A549 (cell line): ENCODE measurements around the gene KNDC1.

Experiments
- HDAC2 ChIP-seq: fragments of 200-600 bp; sonication (generic); IDR thresholded peaks from 2 replicates; pipeline ENCODE4 v1.6.1; 2016
- RFX5 ChIP-seq: fragments of 450-650 bp; IDR thresholded peaks from 2 replicates; pipeline ENCODE4 v1.7.1; 2014; ENCODE audit warnings: antibody characterized with exemption, mild to moderate bottlenecking, moderate library complexity

GRCh38 chr10:133273534-133274143, 113.6 kb downstream of the KNDC1 start:
- no peak for TF ChIP-seq RFX5
- TF ChIP-seq HDAC2: no peak
